GM19193 (cell line): ENCODE measurements around the gene HCLS1.

ENCODE experiments used
- POLR2A ChIP-seq: IDR thresholded peaks from 4 replicates; pipeline ENCODE4 v1.6.1; 2011; ENCODE audit not compliant: insufficient read depth, insufficient read length; ENCODE audit errors: extremely low read depth

Gene HCLS1, protein sequence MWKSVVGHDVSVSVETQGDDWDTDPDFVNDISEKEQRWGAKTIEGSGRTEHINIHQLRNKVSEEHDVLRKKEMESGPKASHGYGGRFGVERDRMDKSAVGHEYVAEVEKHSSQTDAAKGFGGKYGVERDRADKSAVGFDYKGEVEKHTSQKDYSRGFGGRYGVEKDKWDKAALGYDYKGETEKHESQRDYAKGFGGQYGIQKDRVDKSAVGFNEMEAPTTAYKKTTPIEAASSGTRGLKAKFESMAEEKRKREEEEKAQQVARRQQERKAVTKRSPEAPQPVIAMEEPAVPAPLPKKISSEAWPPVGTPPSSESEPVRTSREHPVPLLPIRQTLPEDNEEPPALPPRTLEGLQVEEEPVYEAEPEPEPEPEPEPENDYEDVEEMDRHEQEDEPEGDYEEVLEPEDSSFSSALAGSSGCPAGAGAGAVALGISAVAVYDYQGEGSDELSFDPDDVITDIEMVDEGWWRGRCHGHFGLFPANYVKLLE

DNA sequence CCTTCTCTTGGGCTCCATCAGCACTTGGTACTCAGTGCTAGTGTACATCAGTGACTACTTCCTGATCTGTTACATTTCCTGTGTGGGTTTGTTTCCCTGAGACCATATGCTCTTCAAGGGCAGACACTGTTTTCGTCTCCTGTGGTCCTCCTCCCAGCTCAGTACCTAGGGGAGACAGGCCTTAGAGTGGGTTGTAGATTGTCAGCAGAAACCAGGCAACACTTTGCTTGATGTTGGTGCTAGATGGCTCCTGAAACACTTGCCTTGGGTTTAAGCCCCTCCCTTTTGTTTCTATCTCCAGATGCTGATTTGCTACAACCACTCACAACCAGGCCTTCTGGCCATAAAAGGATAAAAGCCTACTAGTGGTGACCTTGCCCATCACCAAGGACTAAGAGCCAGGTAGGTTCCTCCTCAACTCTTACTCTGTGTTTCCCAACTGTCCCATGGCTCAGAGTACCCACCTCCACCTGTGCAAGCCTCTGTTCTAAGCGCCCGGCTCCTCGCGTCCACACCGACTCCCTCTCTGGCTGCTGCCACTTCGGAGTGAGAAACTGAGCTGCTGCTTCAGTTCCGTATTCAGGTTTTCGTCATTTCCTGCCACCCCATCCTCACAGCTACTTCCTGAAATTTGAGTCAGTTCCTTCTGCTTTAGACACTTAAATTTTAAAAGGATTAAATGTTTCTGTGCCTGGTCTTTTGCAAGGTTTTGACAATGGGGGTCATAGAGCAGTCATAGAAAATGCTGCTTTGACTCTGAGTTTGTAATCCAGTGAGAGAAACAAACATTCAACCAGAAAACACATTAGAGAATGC, at the start of gene HCLS1:
HCLS1 (minus strand) TSS at position 548 of the 816 bp plus-strand sequence. CDS start 2,556 bp downstream, outside the sequence.
- TF ChIP-seq POLR2A: peak; percentile 98

DNA sequence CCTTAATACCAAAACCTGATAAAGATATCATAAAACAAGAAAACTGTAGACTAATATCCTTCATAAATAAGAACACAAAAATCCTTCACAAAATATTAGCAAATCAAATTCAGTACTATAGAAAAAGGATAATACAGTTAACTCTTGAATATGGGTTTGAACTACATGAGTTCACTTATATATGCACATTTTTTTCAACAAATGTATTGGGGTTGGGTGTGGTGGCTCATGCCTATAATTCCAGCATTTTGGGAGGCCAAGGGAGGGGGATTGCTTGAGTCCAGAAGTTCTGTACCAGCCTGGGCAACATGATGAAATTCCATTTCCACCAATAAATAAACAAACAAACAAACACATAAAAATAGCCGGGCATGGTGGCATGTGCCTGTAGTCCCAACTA, 49.6 kb upstream of the HCLS1 start:
- no peak for TF ChIP-seq POLR2A

DNA sequence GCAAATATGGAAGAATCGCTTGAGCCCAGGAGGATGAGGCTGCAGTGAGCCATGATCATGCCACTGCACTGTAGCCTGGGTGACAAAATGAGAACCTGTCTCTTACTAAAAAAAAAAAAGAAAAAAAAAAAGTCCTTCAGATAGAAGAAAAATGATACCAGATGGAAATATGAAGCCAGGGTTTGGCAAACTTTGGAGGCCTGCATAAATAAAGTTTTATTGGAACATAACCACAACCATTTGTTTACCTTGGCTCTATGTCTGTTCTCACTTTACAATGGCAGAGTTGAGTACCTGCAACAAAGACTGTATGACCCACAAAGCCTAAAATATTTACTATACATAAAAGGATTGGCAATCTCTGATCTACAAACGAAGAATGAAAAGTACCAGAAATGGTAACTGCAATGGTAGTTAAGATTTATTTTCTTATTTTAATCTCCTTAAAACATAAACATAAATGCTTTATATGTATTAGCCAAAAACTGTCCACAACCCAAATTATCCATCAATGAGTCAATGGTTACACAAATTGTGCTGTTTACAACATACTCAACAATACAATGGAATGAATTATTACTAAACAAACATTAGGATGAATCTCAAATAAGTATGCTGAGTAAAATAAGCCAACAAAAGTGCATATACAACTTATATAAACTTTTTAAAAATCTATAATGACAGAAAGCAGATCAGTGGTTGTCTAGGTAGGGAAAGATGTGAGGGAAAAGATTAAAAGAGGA, 47.0 kb upstream of the HCLS1 start:
- no peak for TF ChIP-seq POLR2A

DNA sequence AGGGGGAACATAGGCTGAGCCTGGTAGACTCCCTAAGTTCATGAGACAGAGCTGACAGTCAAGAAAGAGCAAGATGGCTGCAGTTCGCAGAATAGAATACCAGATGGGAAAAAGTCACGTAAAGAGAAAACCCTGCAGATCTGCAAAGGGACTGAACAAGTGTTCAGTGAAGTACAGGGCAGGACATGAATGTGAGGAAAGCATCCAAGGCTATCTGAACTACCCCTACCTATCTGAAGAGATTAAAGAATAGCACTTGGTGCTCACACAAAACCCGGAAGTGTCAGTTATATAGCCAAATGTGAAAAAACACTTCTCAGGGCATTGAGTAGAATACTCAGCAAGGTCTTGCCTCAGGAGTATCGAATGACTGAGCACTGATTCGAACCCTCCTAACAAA, 44.8 kb upstream of the HCLS1 start:
- TF ChIP-seq POLR2A: no peak

DNA sequence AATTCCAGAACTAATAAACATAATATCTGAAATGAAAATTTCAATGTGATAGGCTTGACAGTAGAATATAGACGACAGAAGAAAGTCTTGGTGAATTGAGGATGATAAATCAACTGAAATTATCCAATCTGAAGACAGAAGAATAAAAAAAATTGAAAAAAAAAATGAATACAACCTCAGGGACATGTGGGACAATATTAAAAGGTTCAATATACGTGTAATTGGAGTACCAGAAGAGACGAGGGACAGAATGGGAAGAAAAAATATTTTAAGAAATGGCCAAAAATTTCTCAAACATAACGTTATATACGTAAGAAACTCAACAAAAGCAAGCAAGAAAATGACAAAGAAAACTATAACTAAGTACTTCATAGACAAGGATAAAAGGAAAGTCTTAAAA, 43.3 kb upstream of the HCLS1 start:
- no peak for TF ChIP-seq POLR2A

DNA sequence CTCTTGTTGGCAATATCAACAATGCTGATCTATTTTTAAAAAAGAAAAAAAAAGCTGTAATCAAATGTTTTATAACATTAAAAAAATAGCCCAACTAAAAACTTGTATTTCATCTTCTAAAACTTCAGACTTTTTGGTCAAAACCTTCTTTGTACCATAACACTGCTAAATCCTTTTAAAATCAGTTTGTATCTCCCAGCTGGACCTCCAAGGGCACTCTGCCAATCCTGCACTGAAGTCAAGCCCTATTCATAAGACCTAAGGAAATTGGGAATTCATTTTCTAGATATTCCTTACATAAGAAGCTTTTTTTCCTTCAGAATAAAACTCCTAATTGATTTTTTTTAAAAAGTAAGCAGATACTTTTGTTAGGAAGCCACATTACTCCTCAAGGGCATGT, 38.2 kb upstream of the HCLS1 start:
- no peak for TF ChIP-seq POLR2A

DNA sequence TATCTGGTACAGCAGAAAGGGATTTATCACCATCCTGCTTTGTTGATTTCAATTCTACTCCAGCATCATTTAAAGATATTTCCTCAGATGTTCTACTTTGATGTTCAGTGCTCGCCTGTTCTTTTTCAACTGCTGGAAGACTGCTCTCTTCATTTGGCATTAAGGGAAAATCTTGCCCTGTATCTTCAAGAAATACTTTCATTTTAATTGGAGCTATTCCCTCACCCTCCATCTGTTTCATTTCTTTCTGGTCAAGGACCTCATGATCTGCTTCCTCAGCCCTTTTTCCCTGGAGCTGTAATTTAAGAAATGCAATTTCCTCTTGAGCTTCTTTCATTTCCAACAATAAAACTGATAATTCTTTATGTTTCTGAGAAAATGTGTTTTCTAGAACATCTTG, 37.8 kb upstream of the HCLS1 start:
- TF ChIP-seq POLR2A: no peak

DNA sequence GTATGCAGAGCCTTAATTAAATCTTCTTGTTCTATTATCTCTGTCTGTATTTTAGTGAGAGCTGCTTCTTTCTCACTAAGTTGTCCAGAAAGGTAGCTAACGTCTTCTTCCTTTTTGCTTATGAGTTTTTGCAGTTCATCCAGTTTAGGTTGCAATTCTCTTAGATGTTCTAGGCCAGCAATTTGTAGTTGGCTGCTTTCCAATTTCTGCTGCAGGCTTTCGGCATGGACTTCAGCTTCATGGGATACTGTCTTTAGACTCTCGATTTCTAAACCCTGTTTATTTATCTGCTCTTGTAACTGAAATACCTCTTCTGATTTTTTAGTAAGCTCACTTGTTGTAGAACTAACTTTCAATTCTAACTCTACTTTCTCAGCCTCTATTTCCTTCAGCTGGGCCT, 35.5 kb upstream of the HCLS1 start:
- no peak for TF ChIP-seq POLR2A

DNA sequence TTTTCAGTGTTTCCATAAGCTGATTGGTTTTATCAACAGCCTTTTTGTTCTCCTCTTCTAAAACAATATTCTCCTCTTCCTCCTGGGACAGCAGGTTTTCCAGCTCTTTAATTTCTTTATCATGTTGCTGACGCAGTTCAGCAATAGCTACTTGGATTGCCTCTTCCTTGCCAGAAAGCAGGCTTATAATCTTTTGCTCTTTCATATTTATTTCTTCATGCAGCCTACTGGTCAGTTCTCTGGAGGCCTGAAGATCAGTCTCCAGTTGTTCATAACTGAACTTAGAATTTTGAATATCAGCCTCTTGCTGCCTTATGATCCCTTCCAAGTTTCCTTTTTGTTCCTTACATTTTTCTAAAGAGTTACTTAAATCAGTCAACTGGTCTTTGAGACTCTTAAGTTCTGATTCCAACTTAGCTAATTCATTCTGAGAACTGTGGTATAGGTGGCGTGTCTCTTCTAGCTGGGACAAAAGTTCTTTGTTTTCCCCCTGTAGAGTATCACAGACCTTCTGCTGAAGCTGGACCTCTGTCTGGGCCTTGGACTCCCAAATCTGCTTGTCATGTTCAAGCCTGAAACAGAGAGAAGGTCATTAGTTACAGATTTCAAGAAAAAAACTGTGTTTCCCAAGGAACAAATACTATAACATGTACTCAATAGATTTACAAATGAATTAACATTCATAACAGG, 31.5 kb upstream of the HCLS1 start:
- no peak for TF ChIP-seq POLR2A

DNA sequence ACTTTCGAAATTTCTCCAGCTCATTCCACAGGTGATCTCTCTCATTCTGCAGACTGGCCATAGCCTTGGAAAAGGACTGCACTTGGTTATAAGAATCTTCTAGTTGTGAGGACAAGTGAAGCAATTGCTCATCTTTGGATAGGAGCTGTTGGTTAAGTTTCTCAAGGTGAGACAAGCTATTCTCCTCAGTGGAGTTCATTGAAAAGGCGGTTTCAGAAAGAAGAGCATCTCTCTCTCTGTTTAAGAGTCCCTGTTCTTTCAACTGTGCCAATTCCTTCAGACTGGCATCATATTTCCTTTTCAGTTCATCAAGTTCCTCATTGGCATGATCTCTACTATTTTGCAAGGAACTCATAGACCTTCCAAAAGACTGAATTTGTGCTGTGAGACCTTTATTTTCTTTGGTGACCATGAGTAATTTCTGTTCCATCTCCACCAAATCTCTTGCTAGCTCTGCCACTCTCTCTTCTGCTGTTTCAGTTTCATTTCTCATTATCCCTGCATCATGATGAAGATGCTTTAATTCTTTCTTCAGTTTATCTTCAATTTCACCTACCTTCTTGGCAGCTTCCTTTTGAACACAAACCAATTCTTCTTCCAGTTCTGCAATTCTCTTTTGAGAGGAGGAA, 30.2 kb upstream of the HCLS1 start:
- no peak for TF ChIP-seq POLR2A

DNA sequence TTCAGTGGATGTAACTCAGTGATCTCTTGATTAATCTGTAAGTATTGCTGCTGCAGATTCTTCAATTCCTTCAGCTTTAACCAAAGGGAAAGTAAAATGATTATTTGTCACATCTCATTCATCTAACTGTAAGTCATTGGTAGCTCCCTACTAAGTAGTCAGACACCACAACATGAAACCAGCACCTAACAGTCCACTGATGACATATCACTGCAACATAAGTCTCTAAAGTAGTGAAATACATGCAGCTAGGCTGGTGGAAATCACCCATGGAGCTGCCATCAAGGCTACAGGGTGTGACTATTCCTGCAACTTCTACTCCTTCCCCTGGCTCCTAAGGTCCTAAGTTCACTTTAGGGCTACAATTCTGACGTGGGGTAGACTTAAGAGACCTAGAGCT, 21.1 kb upstream of the HCLS1 start:
- TF ChIP-seq POLR2A: no peak

DNA sequence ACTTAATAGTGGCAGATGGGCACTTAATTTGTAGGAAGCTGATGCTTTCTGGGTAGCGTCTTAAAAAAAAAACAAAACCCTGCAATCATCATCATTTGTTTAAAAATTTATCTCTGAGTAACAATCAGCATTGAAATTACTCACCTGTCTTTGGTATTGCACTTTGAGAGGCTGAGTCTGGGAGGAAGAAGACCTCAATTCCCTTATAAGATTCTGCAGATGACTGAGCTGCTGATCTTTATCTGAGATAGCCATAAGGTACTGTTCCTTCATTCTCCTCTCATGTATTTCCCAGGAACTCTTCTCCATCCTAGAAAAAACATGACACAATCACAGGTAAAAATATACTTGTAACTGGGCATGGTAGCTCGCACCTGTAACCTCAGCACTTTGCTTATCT, 16.4 kb upstream of the HCLS1 start:
- no peak for TF ChIP-seq POLR2A

DNA sequence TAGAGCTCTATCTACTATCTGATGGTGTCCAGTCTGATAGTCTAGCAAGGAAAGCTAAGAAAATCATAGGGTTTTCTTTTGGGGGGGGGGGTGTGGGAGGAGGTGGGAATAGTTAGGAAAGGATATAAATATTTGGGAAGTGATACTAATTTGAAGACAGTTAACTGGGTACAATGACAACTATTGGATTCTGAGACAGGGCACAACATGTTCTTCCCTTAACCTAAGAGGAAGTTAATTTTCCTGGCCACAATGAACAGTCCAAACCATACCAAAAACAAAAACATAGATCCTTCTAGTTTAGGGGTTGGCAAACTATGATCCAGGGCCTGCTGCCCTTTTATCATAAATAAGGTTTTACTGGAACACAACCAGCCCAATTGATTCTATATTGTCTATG, 10.0 kb upstream of the HCLS1 start:
- TF ChIP-seq POLR2A: no peak

DNA sequence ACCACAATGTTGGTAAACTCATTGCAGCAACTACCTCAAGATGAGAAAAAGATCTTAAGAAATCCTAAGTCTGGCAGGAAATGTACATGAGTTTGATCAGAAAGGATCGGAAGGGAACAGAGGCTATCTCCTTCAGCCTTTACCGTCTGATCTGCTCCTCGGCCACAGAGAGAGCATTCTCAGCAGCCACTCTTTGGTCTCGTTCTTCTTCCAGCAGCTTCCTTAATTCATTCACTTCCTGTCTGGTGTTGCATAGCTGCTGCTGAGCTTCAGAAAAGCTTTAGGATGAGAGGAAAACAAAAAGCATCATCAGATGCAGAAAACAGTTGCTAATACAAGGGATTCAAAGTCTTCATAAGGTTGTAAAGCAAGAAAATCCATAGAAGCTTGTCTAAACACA, 6.6 kb upstream of the HCLS1 start:
- no peak for TF ChIP-seq POLR2A
